ENCODE data around the gene MLLT6. TPM values are rescaled to one million over a fixed set of nuclear protein-coding genes. Genes with fewer than 3 reads are reported as not detected.

Gene MLLT6
- total and polyA plus RNA-seq, 2 of the 13 experiments (the other 11 are each of a cell fraction or from before 2014, with no cell fraction given): 50.7 to 69.5 TPM

DNA sequence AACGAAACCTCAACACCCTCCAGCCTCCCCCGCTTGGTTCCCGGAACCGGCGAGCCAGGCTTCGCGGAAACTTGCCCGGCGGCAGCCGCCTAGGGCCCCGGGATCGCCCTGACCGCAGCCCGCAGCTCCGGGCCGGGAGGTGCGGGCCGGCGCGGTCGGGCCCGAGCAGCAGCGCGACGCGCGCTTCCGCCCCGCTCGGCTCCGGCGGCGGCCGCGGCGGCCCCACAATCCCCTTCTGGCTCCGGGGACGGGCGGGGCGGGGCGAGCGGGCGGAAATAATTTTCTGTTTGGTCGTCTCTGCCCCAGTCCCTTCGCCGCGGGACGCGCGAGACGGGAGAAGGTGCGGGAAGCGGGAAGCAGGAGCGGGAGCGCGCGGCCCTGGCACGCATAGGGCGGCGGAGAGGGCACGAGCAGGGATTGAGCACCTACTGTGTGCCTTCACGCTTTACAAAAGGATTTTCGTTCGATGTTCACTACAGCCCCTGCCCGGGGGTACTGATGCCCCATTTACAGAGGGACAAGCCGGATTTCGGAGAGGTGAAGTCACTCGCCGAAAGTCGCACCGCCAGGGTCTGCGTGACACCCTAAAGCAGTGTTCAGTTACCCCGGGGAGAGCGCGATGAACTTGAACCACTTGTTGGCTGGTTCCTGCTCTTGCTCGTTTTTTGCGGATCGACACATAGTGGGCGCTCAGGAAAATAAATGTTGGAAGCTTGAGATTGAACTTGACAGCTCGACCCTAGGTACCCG, 2.7 kb upstream of the MLLT6 start (continued):
- TF ChIP-seq, protein P1, sequence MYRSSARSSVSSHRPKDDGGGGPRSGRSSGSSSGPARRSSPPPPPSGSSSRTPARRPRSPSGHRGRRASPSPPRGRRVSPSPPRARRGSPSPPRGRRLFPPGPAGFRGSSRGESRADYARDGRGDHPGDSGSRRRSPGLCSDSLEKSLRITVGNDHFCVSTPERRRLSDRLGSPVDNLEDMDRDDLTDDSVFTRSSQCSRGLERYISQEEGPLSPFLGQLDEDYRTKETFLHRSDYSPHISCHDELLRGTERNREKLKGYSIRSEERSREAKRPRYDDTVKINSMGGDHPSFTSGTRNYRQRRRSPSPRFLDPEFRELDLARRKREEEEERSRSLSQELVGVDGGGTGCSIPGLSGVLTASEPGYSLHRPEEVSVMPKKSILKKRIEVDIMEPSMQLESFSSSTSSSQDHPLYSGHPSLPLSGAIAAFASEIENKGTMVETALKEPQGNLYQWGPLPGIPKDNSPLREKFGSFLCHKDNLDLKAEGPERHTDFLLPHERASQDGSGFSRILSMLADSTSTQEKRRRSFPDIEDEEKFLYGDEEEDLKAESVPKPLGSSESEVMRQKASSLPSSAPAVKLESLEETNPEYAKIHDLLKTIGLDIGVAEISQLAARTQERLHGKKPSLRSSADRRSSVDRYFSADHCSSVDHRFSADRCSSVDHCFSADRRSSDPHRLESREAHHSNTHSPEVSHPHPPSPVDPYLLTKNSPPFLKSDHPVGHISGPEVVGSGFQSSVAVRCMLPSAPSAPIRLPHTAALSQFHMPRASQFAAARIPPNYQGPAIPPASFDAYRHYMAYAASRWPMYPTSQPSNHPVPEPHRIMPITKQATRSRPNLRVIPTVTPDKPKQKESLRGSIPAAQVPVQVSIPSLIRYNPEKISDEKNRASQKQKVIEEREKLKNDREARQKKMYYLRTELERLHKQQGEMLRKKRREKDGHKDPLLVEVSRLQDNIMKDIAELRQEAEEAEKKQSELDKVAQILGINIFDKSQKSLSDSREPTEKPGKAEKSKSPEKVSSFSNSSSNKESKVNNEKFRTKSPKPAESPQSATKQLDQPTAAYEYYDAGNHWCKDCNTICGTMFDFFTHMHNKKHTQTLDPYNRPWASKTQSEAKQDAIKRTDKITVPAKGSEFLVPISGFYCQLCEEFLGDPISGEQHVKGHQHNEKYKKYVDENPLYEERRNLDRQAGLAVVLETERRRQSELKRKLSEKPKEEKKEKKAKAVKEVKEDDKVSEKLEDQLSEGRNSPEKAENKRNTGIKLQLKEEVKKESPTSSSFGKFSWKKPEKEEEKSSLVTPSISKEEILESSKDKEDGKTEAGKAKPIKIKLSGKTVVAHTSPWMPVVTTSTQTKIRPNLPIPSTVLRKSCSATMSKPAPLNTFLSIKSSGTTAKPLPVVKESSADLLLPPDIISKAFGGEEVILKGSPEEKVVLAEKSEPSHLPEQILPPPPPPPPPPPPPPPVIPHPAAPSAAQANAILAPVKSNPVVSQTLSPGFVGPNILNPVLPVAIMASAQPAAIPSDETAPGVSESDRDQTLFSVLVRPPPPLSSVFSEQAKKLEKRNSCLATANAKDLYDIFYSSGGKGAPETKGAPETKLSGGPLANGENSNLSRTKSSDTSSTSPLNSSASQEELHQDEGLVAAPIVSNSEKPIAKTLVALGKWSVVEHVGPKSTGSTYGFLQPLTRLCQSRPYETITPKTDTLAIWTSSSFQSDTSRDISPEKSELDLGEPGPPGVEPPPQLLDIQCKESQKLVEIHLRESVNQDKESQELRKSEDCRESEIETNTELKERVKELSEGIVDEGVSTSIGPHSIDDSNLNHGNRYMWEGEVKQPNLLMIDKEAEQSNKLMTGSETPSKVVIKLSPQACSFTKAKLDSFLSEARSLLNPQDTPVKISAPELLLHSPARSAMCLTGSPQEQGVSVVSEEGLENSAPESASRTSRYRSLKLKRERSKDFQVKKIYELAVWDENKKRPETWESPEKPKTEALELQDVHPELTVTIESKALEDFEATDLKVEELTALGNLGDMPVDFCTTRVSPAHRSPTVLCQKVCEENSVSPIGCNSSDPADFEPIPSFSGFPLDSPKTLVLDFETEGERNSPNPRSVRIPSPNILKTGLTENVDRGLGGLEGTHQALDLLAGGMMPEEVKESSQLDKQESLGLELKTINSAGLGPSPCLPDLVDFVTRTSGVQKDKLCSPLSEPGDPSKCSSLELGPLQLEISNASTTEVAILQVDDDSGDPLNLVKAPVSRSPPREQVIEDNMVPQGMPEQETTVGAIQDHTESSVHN (CRISPR knock-in tag; IDR thresholded peaks at IDR 0.05): no peak
- TF ChIP-seq ZNF496 (CRISPR knock-in tag; IDR thresholded peaks at IDR 0.05; ENCODE audit: insufficient replicate concordance): no peak
- no peak for TF ChIP-seq NFRKB (IDR thresholded peaks at IDR 0.05)
- TF ChIP-seq RXRB (CRISPR knock-in tag; IDR thresholded peaks at IDR 0.05; ENCODE audit: borderline replicate concordance): peak; percentile 75

Measured in HepG2 (cell line).